Myocyte (in vitro differentiated cells): ENCODE results near the gene HPS5. TPM values are rescaled to one million over a fixed set of nuclear protein-coding genes. Genes with fewer than 3 reads are reported as not detected.
"Not testable (repeated sequence)": the region's sequence is repeated elsewhere in the genome, so short reads cannot be mapped to it uniquely, and the experiment has no call there.

Experiments
- DNase-seq: peaks from one replicate; pipeline ENCODE4 v3.0.0-alpha.2; 2012; ENCODE audit warnings: low read depth
- polyA plus RNA-seq: library from polyadenylated mRNA; unstranded; fragments of >200 nt; gene quantifications from one replicate; pipeline ENCODE4 v1.2.1, GENCODE V29; 2012; ENCODE audit warnings: missing spikeins
- total RNA-seq: library from RNA; depleted of rRNA; stranded (reverse); fragments of >200 nt; gene quantifications from 2 replicates; pipeline ENCODE4 v1.2.3, GENCODE V29; 2014

Gene HPS5
- 19.5 and 27.5 TPM in 2 replicates for total RNA-seq
- 23.4 TPM for polyA plus RNA-seq

- DNase-seq = peak; percentile 99
These were observed at the start of gene HPS5, which contains the start of gene GTF2H1 for GRCh38 chr11:18321969-18322711. Gene HPS5 (minus strand): TSS chr11:18322140. CDS start chr11:18317858, 4,282 bp downstream. Gene GTF2H1 (plus strand): TSS chr11:18322567. CDS start chr11:18333075, 10,508 bp downstream.

- DNase-seq = no peak
These were observed 49.3 kb upstream of the HPS5 start for GRCh38 chr11:18371279-18371678.

GRCh38 chr11:18369398-18369797 lies 47.5 kb upstream of the HPS5 start:
- DNase-seq = peak; percentile 57

GRCh38 chr11:18368221-18368620 lies 46.3 kb upstream of the HPS5 start:
- DNase-seq = no peak

- DNase-seq = no peak
These were observed 45.5 kb upstream of the HPS5 start for GRCh38 chr11:18367431-18367830.

- no peak for DNase-seq
These were observed 44.3 kb upstream of the HPS5 start for GRCh38 chr11:18366286-18366685.

- DNase-seq = no peak
These were observed 43.8 kb upstream of the HPS5 start for GRCh38 chr11:18365741-18366140.

- DNase-seq = no peak
These were observed 42.6 kb upstream of the HPS5 start for GRCh38 chr11:18364495-18365073.

GRCh38 chr11:18361154-18361553 lies 39.2 kb upstream of the HPS5 start:
- DNase-seq = no peak

GRCh38 chr11:18358646-18359045 lies 36.7 kb upstream of the HPS5 start:
- DNase-seq = no peak

GRCh38 chr11:18352581-18352980 lies 30.6 kb upstream of the HPS5 start:
- no peak for DNase-seq

- no peak for DNase-seq
These were observed 25.7 kb upstream of the HPS5 start for GRCh38 chr11:18347471-18348125.

- no peak for DNase-seq
These were observed 11.0 kb upstream of the HPS5 start for GRCh38 chr11:18332891-18333290.

- no peak for DNase-seq
These were observed 10.4 kb upstream of the HPS5 start for GRCh38 chr11:18332302-18332701.

GRCh38 chr11:18330921-18331320 lies 9.0 kb upstream of the HPS5 start:
- DNase-seq = no peak

- DNase-seq = no peak
These were observed 7.4 kb upstream of the HPS5 start for GRCh38 chr11:18329196-18329870.

GRCh38 chr11:18324381-18324780 lies 2.4 kb upstream of the HPS5 start:
- DNase-seq = no peak

- not testable (repeated sequence) for DNase-seq
These were observed 1.9 kb upstream of the HPS5 start for GRCh38 chr11:18323881-18324280.

- DNase-seq = no peak
These were observed 1.1 kb upstream of the HPS5 start for GRCh38 chr11:18322818-18323570.

- DNase-seq = no peak
These were observed 367 bp downstream of the HPS5 start for GRCh38 chr11:18321578-18321968.

GRCh38 chr11:18320617-18321016 lies 1.3 kb downstream of the HPS5 start:
- DNase-seq = no peak
